Mesothelial cell of epicardium (in vitro differentiated cells): ENCODE results near the gene HOXA5. TPM values are rescaled to one million over a fixed set of nuclear protein-coding genes. Genes with fewer than 3 reads are reported as not detected.

Experiments used
- DNase-seq, 2 experiments: peaks; one replicate each; pipeline ENCODE4 v3.0.0; 2021; ENCODE audit warnings: low spot score in 2 of 2; ENCODE audit not compliant: unreplicated experiment in 2 of 2
- H3K27ac Mint-ChIP-seq: 2 replicates; pipeline ENCODE4 v1.8.0; 2021; ENCODE audit warnings: mixed read lengths
- H3K27me3 Mint-ChIP-seq: 2 replicates; pipeline ENCODE4 v1.8.0; 2021; ENCODE audit warnings: low read depth, mixed read lengths
- H3K36me3 Mint-ChIP-seq: 2 replicates; pipeline ENCODE4 v1.8.0; 2021; ENCODE audit warnings: mixed read lengths
- H3K4me1 Mint-ChIP-seq: 2 replicates; pipeline ENCODE4 v1.8.0; 2021; ENCODE audit warnings: mixed read lengths
- H3K4me3 Mint-ChIP-seq: 2 replicates; pipeline ENCODE4 v1.8.0; 2021; ENCODE audit warnings: mild to moderate bottlenecking, moderate library complexity, mixed read lengths
- H3K9me3 Mint-ChIP-seq: 2 replicates; pipeline ENCODE4 v1.8.0; 2021; ENCODE audit warnings: mixed read lengths
- total RNA-seq: library from RNA; stranded (reverse); gene quantifications from 3 replicates; pipeline ENCODE4 v1.2.1, GENCODE V29; 2021
- TF ChIP-seq, protein P1 (sequence below): fragments of 200-600 bp; sonication (generic); IDR thresholded peaks from one replicate; pipeline ENCODE4 v1.5.0; 2021; ENCODE audit warnings: antibody characterized with exemption; ENCODE audit not compliant: unreplicated experiment

The HOXA5 gene
- total RNA-seq, 1 donor from 2014 or later = 133 TPM

DNA sequence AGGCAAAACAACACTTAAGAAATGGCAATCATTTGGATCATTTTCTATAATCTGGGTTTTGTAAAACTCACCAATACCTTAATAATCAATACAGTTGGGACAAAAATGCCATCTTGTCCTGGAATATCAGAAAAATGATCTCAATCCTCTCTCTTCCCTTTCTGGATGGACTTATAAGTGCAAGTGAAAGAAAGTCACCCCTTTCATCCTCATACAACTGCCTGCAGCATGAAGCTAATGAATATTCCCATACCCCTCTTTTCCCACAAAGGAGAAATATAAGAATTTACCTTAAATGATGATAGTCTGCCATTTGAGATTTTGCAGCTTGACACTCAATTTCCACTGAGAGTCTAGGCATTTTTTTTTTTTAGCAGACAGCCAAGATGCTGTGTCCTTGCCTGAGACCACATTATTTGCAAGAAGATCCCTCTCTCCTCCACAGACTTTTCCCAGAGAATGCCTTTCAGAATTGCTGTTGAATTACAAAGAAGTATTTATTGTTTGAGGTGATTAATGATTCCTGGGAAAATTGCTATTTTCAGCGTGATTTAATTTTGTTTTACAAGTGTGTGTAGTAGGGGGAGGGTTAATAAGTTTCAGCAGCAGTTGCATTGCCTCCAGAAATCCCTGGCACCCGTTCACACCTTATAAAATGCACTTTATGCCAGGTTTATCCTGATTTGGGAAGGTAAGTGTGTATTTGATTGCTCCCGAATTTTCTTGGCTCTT is 16.7 kb downstream of the HOXA5 start:
- Mint-ChIP-seq H3K27ac (peak overlapping the region; percentile 100), H3K9me3 (no peaks in the 10 kb centered on the region), H3K27me3 (no peaks in the 10 kb centered on the region), H3K4me3 (peak overlapping the region; percentile 88), H3K36me3 (peaks cover 35% of the 10 kb centered on the region), H3K4me1 (peaks cover 86% of the 10 kb centered on the region)
- TF ChIP-seq, protein P1, sequence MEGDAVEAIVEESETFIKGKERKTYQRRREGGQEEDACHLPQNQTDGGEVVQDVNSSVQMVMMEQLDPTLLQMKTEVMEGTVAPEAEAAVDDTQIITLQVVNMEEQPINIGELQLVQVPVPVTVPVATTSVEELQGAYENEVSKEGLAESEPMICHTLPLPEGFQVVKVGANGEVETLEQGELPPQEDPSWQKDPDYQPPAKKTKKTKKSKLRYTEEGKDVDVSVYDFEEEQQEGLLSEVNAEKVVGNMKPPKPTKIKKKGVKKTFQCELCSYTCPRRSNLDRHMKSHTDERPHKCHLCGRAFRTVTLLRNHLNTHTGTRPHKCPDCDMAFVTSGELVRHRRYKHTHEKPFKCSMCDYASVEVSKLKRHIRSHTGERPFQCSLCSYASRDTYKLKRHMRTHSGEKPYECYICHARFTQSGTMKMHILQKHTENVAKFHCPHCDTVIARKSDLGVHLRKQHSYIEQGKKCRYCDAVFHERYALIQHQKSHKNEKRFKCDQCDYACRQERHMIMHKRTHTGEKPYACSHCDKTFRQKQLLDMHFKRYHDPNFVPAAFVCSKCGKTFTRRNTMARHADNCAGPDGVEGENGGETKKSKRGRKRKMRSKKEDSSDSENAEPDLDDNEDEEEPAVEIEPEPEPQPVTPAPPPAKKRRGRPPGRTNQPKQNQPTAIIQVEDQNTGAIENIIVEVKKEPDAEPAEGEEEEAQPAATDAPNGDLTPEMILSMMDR = no peak
- DNase-seq = no peak

DNA sequence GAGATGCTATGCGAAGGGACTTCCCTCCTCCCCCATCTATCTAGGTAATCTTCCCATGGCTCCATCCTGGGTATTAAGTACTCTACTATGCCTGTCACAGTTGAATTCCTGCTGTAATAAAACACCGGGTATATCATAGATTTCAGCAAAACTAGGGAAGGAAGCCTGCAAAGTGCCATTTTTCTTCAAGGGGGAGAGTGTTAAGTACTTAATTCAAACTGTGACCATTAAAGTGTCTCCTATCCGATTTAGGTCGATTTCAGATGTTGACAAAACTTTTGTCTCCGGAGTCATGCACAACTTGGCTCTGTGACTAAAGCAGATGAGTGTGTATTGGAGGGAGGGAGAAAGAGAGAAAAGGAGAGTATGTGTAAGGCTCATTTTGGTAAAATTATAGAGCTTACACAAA is 17.5 kb downstream of the HOXA5 start:
- Mint-ChIP-seq H3K27ac (peak overlapping the region; percentile 100), H3K36me3 (peaks cover 36% of the 10 kb centered on the region), H3K27me3 (no peaks in the 10 kb centered on the region), H3K4me1 (peaks cover 86% of the 10 kb centered on the region), H3K4me3 (peak overlapping the region; percentile 88), H3K9me3 (no peaks in the 10 kb centered on the region)
- TF ChIP-seq, protein P1 = no peak
- DNase-seq = no peak

DNA sequence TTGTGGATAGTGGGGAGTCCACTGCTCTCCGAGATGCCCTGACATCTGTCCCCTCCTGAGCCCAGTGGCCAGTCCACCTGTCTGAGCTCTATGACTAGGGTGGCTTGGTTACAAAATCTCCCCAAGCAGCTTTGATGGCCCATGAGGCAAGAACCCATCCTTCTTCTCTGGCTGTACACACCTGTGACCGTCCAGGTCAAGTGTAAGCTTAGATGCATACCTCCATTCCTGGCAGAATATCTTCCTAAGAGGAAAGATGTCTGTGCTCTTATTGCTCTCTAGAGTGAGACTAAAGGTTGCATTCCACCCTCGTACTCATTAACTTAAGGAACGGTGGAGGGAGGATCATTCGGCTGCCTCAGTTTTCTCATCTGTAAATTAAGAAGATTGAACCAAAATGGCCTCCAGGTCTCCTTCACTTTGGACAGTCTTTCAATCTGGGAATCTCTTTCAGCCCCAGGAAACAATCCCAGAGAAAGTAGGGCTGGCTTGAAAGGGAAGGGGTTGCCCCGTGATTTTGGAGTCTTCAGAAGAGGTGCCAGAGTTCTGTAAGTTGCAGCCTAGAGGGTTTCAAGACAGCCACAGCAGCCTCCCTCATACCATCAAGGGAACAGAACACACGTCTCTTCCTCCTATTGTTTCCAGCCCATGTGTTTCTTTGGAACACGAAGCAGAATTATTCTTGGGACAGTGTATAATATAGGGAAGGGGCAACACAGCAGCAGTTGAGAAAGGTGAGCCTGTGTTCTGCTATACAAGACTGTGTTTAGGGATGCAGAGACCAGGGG is 18.4 kb downstream of the HOXA5 start:
- DNase-seq = no peak
- H3K27me3 Mint-ChIP-seq = no peaks in the 10 kb centered on the region
- peak overlapping the region; percentile 88 for H3K4me3 Mint-ChIP-seq
- H3K36me3 Mint-ChIP-seq = peaks cover 36% of the 10 kb centered on the region
- peak overlapping the region; percentile 100 for H3K27ac Mint-ChIP-seq
- H3K4me1 Mint-ChIP-seq = peaks cover 95% of the 10 kb centered on the region
- H3K9me3 Mint-ChIP-seq = no peaks in the 10 kb centered on the region
- TF ChIP-seq, protein P1 = no peak

DNA sequence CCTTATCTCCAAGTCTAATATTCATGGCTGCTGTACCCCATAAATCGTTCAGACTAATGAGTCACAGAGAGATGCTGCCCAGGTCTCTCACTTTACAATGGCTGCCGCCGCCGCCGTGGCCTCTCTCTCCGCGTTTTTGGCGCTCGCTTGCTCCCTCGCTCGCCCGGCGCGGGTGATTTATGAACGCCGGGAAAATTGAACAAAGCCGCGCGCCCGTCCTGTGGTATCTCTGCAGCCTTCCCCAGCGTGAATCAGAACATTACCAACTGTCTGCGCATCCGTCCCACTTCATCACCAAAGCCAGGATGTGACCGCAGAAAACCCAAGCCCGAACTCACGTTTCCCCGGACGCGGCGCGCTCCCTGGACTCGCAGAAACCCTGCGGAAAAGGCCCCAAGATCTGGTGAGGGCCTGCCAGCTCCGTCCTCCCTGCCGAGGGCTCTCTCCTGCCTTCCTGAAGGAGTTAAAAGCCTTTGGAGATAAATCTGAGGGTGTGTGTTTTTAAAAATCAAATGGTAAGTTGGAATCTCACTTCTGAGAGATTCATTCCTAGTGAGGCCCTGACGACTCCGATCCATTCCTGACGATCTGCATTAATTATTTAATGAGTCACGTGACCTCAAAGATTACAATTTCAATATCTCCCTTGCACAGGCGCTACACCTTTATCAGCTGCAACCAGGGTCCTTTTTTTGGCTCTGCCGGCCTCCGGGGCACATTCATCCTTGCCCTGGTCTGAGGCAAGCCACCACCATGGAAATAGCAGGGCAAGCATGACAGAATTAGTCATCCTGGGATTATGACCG is 19.2 kb downstream of the HOXA5 start:
- no peaks in the 10 kb centered on the region for H3K27me3 Mint-ChIP-seq

More for the DNA sequence above, 19.2 kb downstream of the HOXA5 start:
- H3K4me3 Mint-ChIP-seq = peak overlapping the region; percentile 88
- H3K9me3 Mint-ChIP-seq = no peaks in the 10 kb centered on the region
- peaks cover 100% of the 10 kb centered on the region for H3K4me1 Mint-ChIP-seq
- DNase-seq = peak in 1 of 2 experiments; percentile 83
- TF ChIP-seq, protein P1 = no peak
- peaks cover 36% of the 10 kb centered on the region for H3K36me3 Mint-ChIP-seq
- H3K27ac Mint-ChIP-seq = peak overlapping the region; percentile 100
